Measurements from ENCODE around the gene MTTP.

Gene MTTP

DNA sequence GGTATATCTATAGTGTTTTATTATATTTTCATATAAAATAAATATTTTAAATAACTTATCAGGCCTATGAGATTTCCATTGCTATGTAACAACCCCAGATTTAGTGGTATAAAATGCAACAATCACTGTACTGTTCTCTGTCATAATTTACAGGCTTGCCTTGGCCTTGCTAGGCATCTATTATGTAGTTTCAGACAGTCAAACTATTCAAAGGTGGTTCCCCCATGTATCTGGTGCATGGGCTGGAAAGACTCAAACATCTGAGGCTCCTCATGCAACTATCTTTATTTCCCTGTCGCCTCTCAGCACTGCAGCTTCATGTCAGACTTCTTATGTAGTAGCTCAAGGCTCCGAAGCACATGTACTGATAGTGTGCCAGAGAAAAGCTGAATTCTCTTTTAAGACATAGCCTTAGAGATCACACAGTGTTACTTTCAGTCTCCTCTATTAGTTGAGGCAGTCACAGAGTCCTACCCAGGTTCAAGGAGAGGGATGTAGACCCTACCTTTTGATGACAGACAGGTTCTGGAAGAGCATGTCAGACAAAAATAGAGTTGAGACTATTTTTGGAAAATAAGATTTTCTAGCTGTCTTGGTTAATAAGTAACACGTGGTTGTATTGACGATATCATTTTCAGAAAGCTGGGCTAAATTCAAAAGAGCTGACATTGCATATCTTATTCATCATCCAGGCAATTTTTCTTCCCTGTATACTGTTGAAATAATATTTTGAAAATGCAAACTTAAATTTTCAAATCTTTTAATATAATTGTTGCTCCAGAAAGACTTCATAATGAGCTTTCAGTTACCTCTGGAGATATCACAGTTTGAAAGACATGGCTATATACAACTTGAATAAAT lies 19.4 kb downstream of the MTTP start:
- DNase-seq, result no peak

DNA sequence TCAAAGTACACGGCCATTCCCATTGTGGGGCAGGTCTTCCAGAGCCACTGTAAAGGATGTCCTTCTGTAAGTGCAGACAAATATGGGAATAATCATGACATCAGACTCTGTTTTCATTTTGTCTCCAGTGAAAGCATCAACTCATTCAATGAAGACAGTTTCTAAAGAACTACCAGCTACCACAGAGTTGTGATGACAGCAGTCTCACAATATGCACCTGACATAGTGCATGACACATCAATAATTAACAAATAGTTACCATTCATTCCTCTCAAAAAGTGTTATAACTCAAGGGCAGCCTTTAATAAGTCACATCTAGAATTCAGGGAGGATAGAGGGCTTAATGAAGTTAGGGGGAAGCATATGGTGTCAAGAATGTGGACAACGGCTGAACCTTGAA lies 20.2 kb downstream of the MTTP start:
- DNase-seq, result no peak

DNA sequence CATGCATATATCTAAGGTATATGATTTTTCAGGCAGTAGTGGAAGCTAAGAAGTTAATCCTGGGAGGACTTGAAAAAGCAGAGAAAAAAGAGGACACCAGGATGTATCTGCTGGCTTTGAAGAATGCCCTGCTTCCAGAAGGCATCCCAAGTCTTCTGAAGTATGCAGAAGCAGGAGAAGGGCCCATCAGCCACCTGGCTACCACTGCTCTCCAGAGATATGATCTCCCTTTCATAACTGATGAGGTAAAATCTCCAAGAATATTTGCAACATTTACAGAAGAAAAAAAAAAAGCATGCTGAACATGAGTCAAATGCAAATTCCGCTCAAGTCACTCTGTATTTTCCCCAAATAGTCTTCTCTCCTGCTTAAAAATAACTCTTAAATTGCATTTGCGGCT lies 32.1 kb downstream of the MTTP start:
- no peak for DNase-seq

DNA sequence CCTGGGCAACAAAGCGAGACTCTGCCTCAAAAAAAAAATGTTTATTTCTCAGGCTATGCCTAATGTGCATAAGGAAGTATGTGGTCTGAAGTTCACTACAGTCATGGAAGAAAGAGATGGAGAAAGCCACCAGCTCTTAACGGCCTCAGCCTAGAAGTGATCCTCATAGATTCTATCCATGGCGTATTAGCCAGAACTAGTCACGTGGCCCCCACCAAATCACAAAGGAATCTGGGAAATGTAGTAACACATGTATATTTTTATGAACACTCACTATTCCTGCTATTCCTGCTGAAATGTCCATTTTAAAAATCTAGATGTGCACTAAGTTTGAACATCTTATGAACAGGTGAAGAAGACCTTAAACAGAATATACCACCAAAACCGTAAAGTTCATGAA lies 33.8 kb downstream of the MTTP start:
- no peak for DNase-seq

DNA sequence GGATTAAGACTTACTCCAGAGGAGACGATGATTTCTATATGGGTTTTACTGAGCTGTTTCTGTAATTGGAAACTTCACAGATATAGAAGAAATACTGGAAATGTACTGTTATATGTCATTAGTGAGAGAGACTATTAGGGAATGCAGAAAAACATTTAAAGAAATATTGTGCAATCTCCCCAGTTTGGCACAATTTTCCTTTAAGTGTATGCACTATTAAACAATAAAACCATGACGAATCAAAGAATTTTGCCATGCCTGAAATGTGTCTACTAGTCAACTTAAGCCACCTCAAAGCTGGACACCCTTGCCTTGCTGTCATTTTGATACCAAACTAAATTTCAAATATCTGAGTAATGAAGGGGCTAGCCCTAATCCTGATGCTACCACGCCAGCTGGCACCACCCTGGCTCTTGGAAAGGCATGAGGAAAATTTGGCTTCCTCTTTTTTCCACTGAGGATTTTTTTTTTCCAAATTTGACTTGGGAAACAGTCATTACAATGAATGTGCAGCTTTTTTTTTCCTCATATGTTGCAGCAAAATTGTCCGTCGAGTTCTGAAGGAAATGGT lies 36.1 kb downstream of the MTTP start:
- no peak for DNase-seq

DNA sequence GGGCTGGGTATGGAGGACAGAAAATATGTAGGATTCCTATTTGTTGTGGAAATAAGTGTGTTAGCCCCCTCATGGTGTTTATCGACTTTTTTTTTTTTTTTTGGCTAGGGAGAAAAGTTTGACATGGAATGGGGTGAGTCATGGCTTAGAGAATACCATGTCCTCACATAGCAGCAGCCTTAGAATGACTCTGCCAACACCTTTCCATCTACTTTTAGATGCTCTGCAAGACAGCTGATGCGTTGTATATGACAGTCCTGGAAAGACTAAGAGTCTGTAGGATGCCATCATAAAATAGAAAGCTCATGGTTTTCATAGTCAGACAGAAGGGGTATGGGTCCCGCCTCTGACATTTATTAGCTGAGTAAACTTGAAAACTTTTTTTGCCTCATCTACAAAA lies 37.7 kb downstream of the MTTP start:
- DNase-seq, result no peak

DNA sequence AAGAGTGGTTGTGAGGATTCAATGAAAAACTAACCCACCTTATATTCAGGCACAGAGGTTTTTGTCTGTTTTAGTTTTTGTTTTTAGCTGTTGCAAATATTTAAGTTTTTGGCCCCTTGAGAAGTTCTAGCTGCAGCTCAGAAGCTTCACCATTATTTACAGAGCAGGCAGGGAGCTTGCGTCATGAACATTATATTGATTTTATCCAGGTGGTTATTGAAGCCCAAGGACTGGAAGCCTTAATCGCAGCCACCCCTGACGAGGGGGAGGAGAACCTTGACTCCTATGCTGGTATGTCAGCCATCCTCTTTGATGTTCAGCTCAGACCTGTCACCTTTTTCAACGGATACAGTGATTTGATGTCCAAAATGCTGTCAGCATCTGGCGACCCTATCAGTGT lies 38.1 kb downstream of the MTTP start:
- DNase-seq, result no peak

DNA sequence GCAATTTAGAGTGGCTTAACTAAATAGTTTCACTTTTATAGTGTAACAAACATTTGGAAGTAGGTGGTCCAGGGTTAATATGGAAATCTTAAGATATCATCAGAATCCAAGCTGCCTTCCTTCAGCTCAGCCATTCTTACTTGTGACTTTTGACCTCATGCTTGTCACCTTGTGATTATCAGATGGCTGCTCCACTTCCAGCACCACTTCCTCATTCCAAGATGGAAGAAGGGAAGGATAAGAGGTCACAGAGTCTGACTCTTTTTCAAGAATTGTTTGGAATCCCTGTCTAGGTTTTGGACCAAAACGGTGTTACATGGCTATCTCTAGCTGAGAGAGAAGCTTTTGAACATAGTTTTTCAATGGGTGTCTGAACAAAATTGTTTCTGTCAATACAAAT lies 39.9 kb downstream of the MTTP start:
- DNase-seq, result no peak

DNA sequence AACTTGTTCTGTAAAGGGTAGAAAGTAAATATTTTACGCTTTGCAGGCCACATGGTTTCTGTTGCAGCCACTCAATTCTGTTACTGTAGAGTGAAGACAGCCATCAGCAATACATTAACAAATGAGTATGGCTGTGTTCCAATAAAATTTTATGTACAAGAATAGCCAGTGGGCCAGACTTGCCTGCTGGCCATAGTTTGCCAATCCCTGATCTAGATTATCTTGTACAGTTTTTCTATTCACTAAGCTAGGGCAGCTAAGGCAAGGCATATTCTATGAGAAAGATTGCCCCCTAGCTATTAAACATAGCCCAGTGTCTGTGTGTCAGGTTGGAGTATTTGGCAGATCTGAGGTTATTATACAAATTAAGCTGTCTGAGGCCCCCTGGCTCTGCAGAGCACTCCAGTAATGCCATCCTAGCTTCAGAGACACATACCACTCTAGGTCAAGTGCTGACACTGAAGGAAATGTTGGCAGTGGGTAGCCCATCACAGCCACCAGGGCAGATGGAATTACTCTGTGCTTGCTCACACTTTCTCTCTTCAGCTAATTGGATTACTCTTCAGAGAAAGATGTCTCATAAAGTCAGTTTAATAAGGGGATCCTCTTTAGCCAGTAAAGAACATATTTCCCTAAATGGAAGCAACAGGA lies 40.7 kb downstream of the MTTP start:
- DNase-seq, result no peak

DNA sequence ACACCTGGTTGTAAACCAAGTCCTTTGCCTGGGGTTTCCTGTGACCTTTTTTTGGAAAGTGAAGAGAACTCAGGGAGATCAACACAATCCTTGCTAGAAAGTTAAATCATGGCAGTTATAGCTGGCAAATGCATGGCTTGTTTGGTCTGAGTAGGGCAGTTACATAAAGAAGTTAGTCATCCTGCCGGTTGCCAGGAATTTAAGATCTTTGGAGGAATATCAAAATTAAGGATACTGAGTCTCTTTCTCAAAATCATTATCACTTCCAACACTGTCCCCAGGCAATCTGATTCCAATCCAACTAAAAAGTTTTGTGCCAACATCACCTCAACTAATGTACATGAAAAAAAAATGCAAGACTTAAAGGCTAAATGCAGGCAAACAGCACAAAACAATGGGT lies 42.8 kb downstream of the MTTP start:
- DNase-seq, result peak in 1 of 2 experiments; percentile 12

DNA sequence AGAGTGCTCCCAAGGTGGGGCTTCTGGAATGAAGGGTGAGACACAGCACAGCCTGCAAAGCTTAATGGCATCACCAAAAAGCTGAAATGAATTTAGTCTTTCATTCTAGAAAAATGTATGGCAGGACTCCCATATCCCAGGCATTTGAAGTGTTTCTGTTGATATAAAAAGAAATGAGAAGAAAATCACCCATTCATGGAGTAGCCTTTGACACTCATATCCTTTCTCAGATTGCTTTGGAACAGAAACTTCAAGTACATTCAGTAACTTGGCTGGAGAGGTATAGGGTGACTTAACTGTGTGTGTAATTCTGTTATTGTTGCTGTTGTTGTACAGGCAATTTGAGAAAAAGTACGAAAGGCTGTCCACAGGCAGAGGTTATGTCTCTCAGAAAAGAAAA lies 47.7 kb downstream of the MTTP start:
- no peak for DNase-seq

DNA sequence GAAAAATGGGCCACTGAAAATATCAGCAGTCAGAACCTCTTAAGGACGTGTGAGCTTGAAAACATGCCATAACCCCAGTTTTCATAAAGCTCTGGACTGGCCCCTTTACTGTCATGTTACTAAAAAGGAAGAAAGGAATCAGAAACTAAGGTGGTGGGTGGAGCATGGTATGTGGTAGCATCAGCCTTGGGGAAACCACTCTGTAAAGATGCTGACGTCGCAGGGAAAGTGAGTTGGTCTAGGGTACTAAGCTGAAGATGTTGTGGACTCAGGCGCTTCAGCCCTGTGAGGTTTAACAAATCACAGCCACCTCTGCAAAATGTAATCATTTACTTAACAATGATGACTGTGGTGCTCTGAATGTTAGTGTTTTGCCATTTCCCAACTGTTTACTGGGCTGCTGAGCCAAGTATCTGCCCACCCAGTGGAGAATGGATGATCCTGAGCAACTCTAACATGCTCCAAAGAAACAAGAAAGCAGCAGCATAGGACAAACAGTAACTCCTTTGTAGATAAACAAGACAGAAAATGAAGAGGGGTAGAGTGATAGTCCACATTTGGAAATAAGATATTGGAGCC lies 49.6 kb downstream of the MTTP start:
- DNase-seq, result no peak

DNA sequence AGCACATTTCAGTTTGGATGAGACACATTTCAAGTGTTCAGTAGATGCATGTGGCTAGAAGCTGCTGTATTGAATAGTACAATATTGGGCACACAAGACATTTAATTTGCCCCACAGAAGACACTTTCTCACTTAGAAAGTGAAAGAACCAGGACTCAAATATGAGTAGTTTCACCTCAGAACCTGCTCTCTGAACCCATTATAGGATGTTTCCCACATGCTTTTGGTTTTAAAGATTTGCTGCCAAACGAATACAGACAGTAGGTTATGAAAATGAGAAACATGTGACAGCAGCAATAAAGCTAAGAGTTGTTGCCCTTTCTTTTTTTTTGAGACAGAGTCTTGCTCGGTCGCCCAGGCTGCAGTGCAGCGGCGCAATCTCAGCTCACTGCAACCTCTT lies 50.7 kb downstream of the MTTP start:
- no peak for DNase-seq

DNA sequence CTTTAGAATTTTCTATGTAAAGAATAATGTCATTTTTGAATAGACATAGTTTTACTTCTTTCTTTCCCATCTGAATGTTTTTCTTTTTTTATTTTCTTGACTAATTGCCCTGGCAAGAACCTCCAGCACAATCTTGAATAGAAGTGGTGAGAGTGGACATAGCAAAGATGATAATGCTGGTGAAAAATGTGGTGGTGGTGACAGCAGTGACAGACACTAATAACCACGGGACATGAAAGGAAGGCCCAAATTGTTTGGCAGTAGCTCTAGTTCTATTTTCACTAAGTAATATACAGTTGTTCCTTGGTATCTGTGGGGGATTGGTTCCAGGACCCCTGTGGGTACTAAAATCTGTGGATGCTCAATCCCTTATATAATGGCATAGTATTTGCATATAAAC lies 53.4 kb downstream of the MTTP start:
- no peak for DNase-seq

DNA sequence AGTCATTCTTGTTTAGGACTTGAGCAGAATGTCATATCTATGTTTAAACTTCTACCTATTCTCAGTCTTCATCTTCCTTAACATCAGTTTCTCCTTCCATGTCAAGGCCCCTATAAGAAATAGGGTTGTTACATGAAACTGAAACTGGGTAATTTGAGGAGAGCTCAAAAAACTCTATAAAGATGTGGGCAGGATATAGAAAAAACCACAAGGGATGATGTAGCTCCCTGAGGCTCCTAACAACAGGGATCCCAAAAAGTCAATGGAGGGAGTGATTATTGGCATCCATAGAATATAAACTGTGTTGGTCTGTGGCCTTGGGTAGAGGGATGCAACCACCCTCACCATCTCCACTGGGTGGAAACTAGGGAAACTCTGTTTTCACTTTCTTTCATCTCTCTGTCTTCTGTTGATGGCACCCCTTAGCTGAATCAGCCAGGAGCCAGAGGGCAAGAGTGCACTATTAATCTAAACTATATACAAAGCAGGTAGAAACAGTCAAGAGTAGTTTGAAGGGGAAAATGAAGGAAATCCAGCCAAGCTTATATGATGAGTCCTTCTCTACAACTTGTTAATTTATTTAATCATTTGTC lies 55.4 kb downstream of the MTTP start:
- no peak for DNase-seq

DNA sequence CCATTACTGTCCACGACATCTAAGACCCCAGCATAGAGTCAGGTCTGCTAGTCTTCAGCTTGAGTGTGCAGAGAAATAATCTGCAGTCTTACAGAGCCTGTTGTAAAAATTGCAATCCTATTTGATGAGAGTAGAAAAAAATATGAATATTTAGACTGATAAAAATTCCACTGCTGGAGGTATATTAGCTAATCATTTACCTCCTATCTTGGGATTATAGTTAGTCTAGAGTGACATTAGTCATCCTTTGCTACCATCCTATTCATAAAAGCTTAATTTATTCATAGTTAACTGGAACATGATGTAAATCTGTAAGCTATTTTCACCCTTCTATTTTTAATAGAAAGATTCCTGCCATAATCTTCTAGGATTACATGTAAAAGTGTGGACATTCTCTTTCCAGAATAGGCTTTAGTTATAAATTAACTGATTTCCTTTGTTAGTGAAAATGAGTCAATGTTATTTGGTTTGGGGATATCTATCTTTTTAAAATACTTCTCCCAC lies 56.3 kb downstream of the MTTP start:
- DNase-seq, result no peak

DNA sequence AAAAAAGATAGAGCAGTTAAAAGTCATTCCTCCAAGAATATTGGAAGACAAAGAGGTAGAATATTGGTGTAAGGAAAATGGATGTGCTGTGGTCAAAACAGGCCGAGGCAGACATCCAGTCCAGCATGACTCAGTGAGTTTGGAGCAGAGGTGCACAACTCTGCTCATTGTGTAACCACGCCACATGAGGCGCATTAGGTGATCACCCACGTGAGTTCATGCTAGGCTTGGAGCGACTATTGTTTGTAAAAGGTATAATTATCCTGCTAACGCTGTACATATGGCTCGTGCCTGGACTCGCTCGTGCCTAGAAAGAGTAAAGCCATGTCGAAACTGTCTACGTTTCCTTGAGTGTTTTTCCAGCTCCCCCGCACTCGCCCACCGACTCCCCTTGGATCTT lies 59.1 kb downstream of the MTTP start:
- DNase-seq, result peak; percentile 77 to 96

DNA sequence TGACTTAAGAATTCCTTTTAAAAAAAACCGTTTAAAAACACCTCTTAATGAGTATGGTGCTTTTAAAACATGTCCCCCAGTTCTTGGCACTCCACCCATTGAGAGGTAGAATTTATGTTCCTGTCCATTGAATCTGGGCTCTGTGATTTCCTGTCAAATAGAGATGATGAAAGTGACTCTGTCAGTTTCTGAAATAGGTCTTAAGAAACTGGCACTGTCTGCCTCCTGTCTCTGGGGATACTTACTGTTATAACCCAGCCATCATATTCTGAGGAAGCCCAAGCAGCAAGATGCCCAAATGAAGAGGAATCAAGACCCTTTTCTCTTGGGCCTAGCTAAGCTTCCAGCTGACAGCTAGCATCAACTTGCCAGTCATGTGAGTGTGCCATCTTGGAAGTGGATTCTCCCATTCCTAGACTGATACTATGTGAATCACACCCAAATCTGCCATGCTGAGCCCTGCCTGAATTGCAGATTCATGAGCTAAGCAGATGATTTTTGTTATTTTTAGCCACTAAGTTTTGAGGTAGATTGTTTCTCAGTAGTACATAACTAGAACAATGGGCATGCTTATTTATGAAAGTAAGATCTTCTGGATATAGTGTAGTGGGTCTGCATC lies 60.2 kb downstream of the MTTP start:
- peak; percentile 28 to 68 for DNase-seq

DNA sequence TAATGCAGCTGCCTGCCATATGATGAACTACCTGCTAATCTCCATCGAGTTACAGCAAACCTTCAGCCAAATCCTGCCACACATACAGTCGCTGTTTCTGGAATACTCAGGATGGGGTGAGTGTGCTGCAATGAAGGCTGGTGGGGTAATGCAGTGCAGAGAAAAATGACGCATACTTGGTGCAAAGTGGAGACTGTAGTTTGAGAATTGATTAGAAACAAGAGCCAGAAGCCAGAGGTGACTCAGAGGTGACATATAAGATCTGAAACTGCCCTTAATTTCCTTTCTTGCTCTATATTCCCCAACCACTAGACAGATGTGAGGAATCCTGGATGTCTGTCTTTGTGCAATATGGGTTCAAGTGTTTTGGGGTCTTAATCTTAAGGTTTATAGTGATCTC lies 61.0 kb downstream of the MTTP start:
- no peak for DNase-seq

DNA sequence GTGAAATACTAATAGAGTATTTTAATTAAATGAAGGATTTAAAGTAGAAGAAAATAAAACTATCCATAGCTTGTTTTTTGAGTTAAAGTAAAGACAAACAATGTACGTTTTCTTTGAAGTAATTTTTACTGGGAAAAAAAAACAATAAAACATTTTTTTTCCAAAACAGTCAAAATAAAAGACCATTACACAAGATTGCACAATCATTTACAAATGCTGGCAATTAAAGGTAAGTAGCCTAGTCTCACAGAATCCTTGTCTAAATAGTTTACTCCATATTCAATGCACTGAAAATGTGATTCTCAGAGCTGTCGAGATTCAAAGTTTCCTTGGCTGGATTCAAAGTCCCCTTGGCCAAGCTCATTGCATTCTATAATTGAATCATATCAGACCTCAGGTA lies 61.8 kb downstream of the MTTP start:
- no peak for DNase-seq

DNA sequence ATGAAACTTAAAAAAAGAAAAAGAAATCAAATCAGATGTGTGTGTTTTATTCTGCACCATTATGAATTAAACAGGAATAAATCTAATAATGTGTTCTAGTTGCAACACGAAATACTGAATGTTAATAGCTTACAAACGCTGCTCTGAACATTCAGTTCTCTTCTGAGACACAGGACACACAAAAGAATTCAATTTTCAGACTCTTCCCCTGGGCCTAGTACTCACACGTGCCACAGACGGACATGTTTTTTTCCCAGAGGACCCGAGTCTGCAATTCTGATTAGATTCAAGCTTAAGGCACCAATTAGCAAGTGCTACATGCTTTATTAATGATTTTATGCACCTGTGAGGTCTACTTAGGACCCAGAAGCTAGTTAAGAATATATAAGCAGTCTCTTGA lies 62.5 kb downstream of the MTTP start:
- no peak for DNase-seq

DNA sequence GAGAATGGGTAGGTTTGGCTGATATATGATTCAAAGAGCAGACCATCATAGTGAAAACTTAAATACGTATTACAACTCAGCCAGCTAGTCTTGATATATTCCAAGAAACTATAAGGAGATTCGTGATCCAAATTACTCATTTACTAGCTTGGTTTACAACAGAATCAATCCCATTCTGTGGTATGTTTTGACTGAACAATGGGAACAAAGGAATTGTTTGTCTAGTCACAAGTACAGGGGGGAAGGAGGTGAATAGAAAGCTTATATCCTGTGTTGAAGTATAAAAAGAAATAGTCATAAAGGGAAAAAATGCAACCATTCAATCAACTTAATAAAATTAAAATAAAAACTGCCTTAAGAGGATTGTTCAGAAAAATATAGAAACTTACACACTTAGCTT lies 66.1 kb downstream of the MTTP start:
- DNase-seq, result peak in 1 of 2 experiments; percentile 17
